H1 (cell line): ENCODE measurements around the gene CLDN4. TPM values are rescaled to one million over a fixed set of nuclear protein-coding genes. Genes with fewer than 3 reads are reported as not detected.

Source experiments
- CTCF ChIA-PET: fragments of 300-600 bp; sonication (Branson Sonifier 250); formaldehyde crosslinking; loops from one replicate; lab custom pipeline; 2021; ENCODE audit not compliant: partially characterized antibody; lab: Charles Lee
- POLR2A ChIA-PET: fragments of 300-600 bp; sonication (Branson Sonifier 250); formaldehyde crosslinking; loops from one replicate; lab custom pipeline; 2021; ENCODE audit warnings: inconsistent platforms; ENCODE audit not compliant: partially characterized antibody; lab: Charles Lee
- DNase-seq, 2 experiments: peaks; one replicate each; pipeline versions ENCODE4 v3.0.0 to v3.0.0-alpha.2; 2010 to 2022; ENCODE audit warnings: low spot score in 2 of 2, low read depth in 1 of 2, mixed read lengths in 1 of 2
- FAIRE-seq: peaks from 2 replicates; lab custom pipeline; 2011; peaks lifted over from hg19 to GRCh38; lab: Jason Lieb, UNC
- H2AFZ ChIP-seq: 2 replicates; pipeline ENCODE4 v1.8.1; 2012; ENCODE audit warnings: low read length, inconsistent platforms
- H2AK5ac ChIP-seq: 2 replicates; pipeline ENCODE4 v1.6.1; 2013; ENCODE audit warnings: low read depth, low read length
- H2BK120ac ChIP-seq: replicated peaks from 2 replicates; pipeline ENCODE3; 2013; ENCODE audit warnings: low read depth, low read length, inconsistent platforms
- H2BK12ac ChIP-seq: 2 replicates; pipeline ENCODE4 v1.6.1; 2013; ENCODE audit warnings: low read depth, low read length
- H2BK15ac ChIP-seq: 2 replicates; pipeline ENCODE4 v1.6.1; 2013; ENCODE audit warnings: low read length
- H2BK20ac ChIP-seq: 2 replicates; pipeline ENCODE4 v1.6.1; 2013; ENCODE audit warnings: low read length
- H2BK5ac ChIP-seq: 2 replicates; pipeline ENCODE4 v1.6.1; 2013; ENCODE audit warnings: low read depth, low read length
- H3K14ac ChIP-seq: 2 replicates; pipeline ENCODE4 v1.6.1; 2013; ENCODE audit warnings: inconsistent platforms; ENCODE audit not compliant: insufficient read length
- H3K18ac ChIP-seq: 2 replicates; pipeline ENCODE4 v1.6.1; 2013; ENCODE audit warnings: low read length; ENCODE audit errors: extremely low read depth
- H3K23ac ChIP-seq: 2 replicates; pipeline ENCODE4 v1.6.1; 2013; ENCODE audit warnings: inconsistent platforms; ENCODE audit not compliant: insufficient read length
- H3K23me2 ChIP-seq: 2 replicates; pipeline ENCODE4 v1.6.1; 2013; ENCODE audit warnings: low read depth, low read length
- H3K27ac ChIP-seq: 2 replicates; pipeline ENCODE4 v1.6.1; 2011; ENCODE audit warnings: low read depth, low read length, inconsistent platforms
- H3K27me3 ChIP-seq, 4 experiments: replicated peaks in 1 of 4; 1 replicate in 1 of 4; 2 replicates in 3 of 4; pipeline versions ENCODE4 v1.6.1 to v1.8.1; 2011 to 2013; ENCODE audit warnings: low read length in 3 of 4, mild to moderate bottlenecking in 3 of 4, inconsistent platforms in 2 of 4, mixed read lengths in 2 of 4, moderate library complexity in 1 of 4; ENCODE audit not compliant: control insufficient read depth in 3 of 4, insufficient read depth in 3 of 4; ENCODE audit errors: extremely low read depth in 1 of 4
- H3K36me3 ChIP-seq, 4 experiments: 2 replicates each; pipeline versions ENCODE4 v1.6.1 to v1.8.1; 2011 to 2013; ENCODE audit warnings: mild to moderate bottlenecking in 4 of 4, low read length in 3 of 4, moderate library complexity in 2 of 4, control low read depth in 1 of 4, inconsistent platforms in 1 of 4; ENCODE audit not compliant: insufficient read depth in 4 of 4, control insufficient read depth in 2 of 4
- H3K4ac ChIP-seq: replicated peaks from 2 replicates; pipeline ENCODE3; 2013; ENCODE audit warnings: low read length, low read depth, mixed read lengths, inconsistent platforms; ENCODE audit not compliant: insufficient read length
- H3K4me1 ChIP-seq, 4 experiments: replicated peaks in 1 of 4; 1 replicate in 1 of 4; 2 replicates in 3 of 4; pipeline versions ENCODE4 v1.6.1 to v1.8.1; 2011 to 2013; ENCODE audit warnings: low read length in 3 of 4, inconsistent platforms in 2 of 4, mixed read lengths in 1 of 4; ENCODE audit not compliant: insufficient read depth in 4 of 4, control insufficient read depth in 3 of 4
- H3K4me2 ChIP-seq, 2 experiments: 2 replicates each; pipeline versions ENCODE4 v1.6.1 to v1.8.1; 2011 to 2013; ENCODE audit warnings: low read depth in 2 of 2, low read length in 2 of 2, control low read depth in 1 of 2, inconsistent platforms in 1 of 2, mild to moderate bottlenecking in 1 of 2; ENCODE audit not compliant: insufficient read depth in 1 of 2
- H3K4me3 ChIP-seq, 4 experiments: fragments of 200-600, 300-600 bp in 1 of 4; sonication (generic), shearing (Covaris generic), sonication (Bioruptor Twin) in 1 of 4; 2 replicates each; pipeline versions ENCODE4 v1.5.1 to v1.8.1; 2011 to 2016; ENCODE audit warnings: low read length in 4 of 4, low read depth in 3 of 4, control low read depth in 2 of 4, inconsistent platforms in 2 of 4, mild to moderate bottlenecking in 2 of 4, mixed read lengths in 1 of 4, moderate library complexity in 1 of 4; ENCODE audit not compliant: insufficient read depth in 2 of 4; ENCODE audit errors: extremely low read depth in 1 of 4
- H3K56ac ChIP-seq: replicated peaks from 2 replicates; pipeline ENCODE3; 2013; ENCODE audit warnings: low read depth, mild to moderate bottlenecking, mixed read lengths, low read length, inconsistent platforms; ENCODE audit not compliant: insufficient read length
- H3K79me1 ChIP-seq: 2 replicates; pipeline ENCODE4 v1.6.1; 2013; ENCODE audit warnings: low read depth, low read length, control low read depth
- H3K79me2 ChIP-seq, 2 experiments: 2 replicates each; pipeline versions ENCODE4 v1.6.1 to v1.8.1; 2012 to 2013; ENCODE audit warnings: low read length in 2 of 2, mild to moderate bottlenecking in 2 of 2, inconsistent platforms in 1 of 2; ENCODE audit not compliant: insufficient read depth in 2 of 2, control insufficient read depth in 1 of 2
- H3K9ac ChIP-seq, 4 experiments: replicated peaks in 1 of 4; 1 replicate in 1 of 4; 2 replicates in 3 of 4; pipeline versions ENCODE4 v1.6.1 to v1.8.1; 2011 to 2013; ENCODE audit warnings: low read depth in 3 of 4, low read length in 3 of 4, control low read depth in 2 of 4, mild to moderate bottlenecking in 2 of 4, moderate library complexity in 2 of 4, inconsistent platforms in 1 of 4; ENCODE audit errors: extremely low read depth in 1 of 4
- H3K9me3 ChIP-seq, 2 experiments: 2 replicates each; pipeline versions ENCODE4 v1.6.1 to v1.8.1; 2012 to 2013; ENCODE audit warnings: mild to moderate bottlenecking in 2 of 2, moderate library complexity in 2 of 2, control low read depth in 1 of 2, inconsistent platforms in 1 of 2, low read depth in 1 of 2, low read length in 1 of 2, mixed read lengths in 1 of 2; ENCODE audit not compliant: insufficient read depth in 2 of 2
- H4K20me1 ChIP-seq, 2 experiments: replicated peaks in 1 of 2; 2 replicates each; pipeline versions ENCODE3 to v1.8.1; 2011 to 2013; ENCODE audit warnings: inconsistent platforms in 2 of 2, low read length in 2 of 2, mild to moderate bottlenecking in 1 of 2; ENCODE audit not compliant: insufficient read depth in 2 of 2, control insufficient read depth in 1 of 2
- H4K5ac ChIP-seq: 2 replicates; pipeline ENCODE4 v1.6.1; 2013; ENCODE audit warnings: low read length, low read depth, mixed read lengths, inconsistent platforms; ENCODE audit not compliant: insufficient read length
- H4K8ac ChIP-seq: 2 replicates; pipeline ENCODE4 v1.8.0; 2013; ENCODE audit warnings: mild to moderate bottlenecking, moderate library complexity, low read length, inconsistent platforms; ENCODE audit not compliant: insufficient read depth; ENCODE audit errors: extremely low read depth
- H4K91ac ChIP-seq: replicated peaks from 2 replicates; pipeline ENCODE3; 2013; ENCODE audit warnings: low read length, mixed read lengths, inconsistent platforms; ENCODE audit not compliant: insufficient read length
- EGR1 ChIP-seq: IDR thresholded peaks from 2 replicates; pipeline ENCODE4 v1.6.1; 2011; ENCODE audit warnings: low read depth, low read length, borderline replicate concordance
- FOSL1 ChIP-seq: IDR thresholded peaks from 2 replicates; pipeline ENCODE4 v1.6.1; 2011; ENCODE audit warnings: mild to moderate bottlenecking, low read depth, low read length, moderate library complexity; ENCODE audit not compliant: insufficient read depth
- GTF2F1 ChIP-seq: IDR thresholded peaks from 2 replicates; pipeline ENCODE4 v1.6.1; 2012; ENCODE audit warnings: low read depth, low read length, improper control_type of control experiment, borderline replicate concordance
- KDM5A ChIP-seq: fragments of 200-600 bp; IDR thresholded peaks from 2 replicates; pipeline ENCODE4 v1.7.1; 2012; ENCODE audit warnings: mild to moderate bottlenecking, low read length, inconsistent platforms, mixed read lengths
- POLR2A ChIP-seq, 2 experiments: IDR thresholded peaks; 1 replicate in 1 of 2; 2 replicates in 1 of 2; pipeline ENCODE4 v1.6.1; 2011; ENCODE audit warnings: low read depth in 2 of 2, low read length in 2 of 2, mild to moderate bottlenecking in 2 of 2; ENCODE audit errors: control extremely low read depth in 1 of 2
- POLR2AphosphoS5 ChIP-seq: IDR thresholded peaks from 2 replicates; pipeline ENCODE4 v1.6.1; 2011; ENCODE audit warnings: low read depth, low read length
- SP4 ChIP-seq: IDR thresholded peaks from 2 replicates; pipeline ENCODE4 v1.6.1; 2012; ENCODE audit warnings: low read length, inconsistent platforms
- WGBS, 2 experiments: shearing (Covaris generic) in 1 of 2; methylation state at CpG; one replicate each; pipeline versions ENCODE4 v1.1.6 to v1.1.7; 2013 to 2015; ENCODE audit warnings: low lambda C conversion rate in 2 of 2, mixed read lengths in 2 of 2, inconsistent platforms in 1 of 2, low coverage in 1 of 2, missing lambda C conversion rate in 1 of 2; ENCODE audit not compliant: insufficient replicate concordance in 2 of 2, insufficient coverage in 1 of 2, insufficient read length in 1 of 2; ENCODE audit errors: extremely low coverage in 1 of 2, missing lambda C conversion rate in 1 of 2; 5-methylcytosine and 5-hydroxymethylcytosine counted together
- polyA plus RNA-seq, 7 experiments: library from polyadenylated mRNA; depleted of rRNA in 3 of 7; stranded (reverse) in 5 of 7; unstranded in 2 of 7; fragments of >200 nt in 5 of 7; fragments of 200-250 nt in 2 of 7; gene quantifications; 1 replicate in 5 of 7; 2 replicates in 1 of 7; 4 replicates in 1 of 7; pipeline versions ENCODE4 v1.2.1 to v1.2.3, GENCODE V29; 2011 to 2013; ENCODE audit warnings: missing spikeins in 2 of 7, mixed read lengths in 2 of 7
- total RNA-seq: library from RNA; stranded (reverse); fragmentation: NEBNext Ultra II Directional; extraction: Animal tissue kit (Norgen Biotek cat#: 25700); gene quantifications from 2 replicates; pipeline ENCODE4 v1.2.1, GENCODE V29; 2021

Gene CLDN4
- total and polyA plus RNA-seq, 2 of the 8 experiments (the other 6 are each of a cell fraction or from before 2014, with no cell fraction given), result 28.0 to 69.3 TPM

GRCh38 chr7:73789051-73789450 lies 41.7 kb upstream of the CLDN4 start:
- no peak overlapping the region for H4K8ac ChIP-seq
- H4K5ac ChIP-seq, result no peak overlapping the region
- no peak overlapping the region for H2BK15ac ChIP-seq
- 95% methylated on average over 4 of the region's 4 CpGs; no CpG with 5 or more reads in 1 of the 2 experiments for WGBS, 2 experiments
- ChIA-PET POLR2A (no interaction called here), CTCF (interaction anchor here (0.7 kb wide), 1 partner anchor 22 kb away, joined by 3 read pairs; no protein-coding TSS in a partner anchor)
- H4K20me1 ChIP-seq, result no peaks in the 10 kb centered on the region
- no peak overlapping the region for H2BK20ac ChIP-seq
- no peak overlapping the region for H2AFZ ChIP-seq
- no peak overlapping the region for H4K91ac ChIP-seq
- no peak overlapping the region for H3K56ac ChIP-seq
- no peak overlapping the region for H3K4me3 ChIP-seq
- H3K4me2 ChIP-seq, result no peak overlapping the region
- no peak overlapping the region for H2BK12ac ChIP-seq
- H3K27ac ChIP-seq, result no peak overlapping the region
- H2BK120ac ChIP-seq, result no peak overlapping the region
- H2AK5ac ChIP-seq, result no peak overlapping the region
- no peak overlapping the region for H3K18ac ChIP-seq
- H3K79me1 ChIP-seq, result no peaks in the 10 kb centered on the region
- H3K9ac ChIP-seq, result no peak overlapping the region
- no peaks in the 10 kb centered on the region for H3K79me2 ChIP-seq
- DNase-seq (no peak), FAIRE-seq (no peak)
- no peaks in the 10 kb centered on the region for H3K36me3 ChIP-seq
- H3K23me2 ChIP-seq, result no peaks in the 10 kb centered on the region
- no peaks in the 10 kb centered on the region for H3K27me3 ChIP-seq
- H3K23ac ChIP-seq, result no peak overlapping the region
- no peak overlapping the region for H2BK5ac ChIP-seq
- peaks cover 0 to 4% of the 10 kb centered on the region in 2 experiments; a peak in 1 of 4 replicates for H3K9me3 ChIP-seq
- no peak overlapping the region for H3K14ac ChIP-seq
- H3K4me1 ChIP-seq, result peaks cover 0 to 2% (median 0%) of the 10 kb centered on the region in 4 experiments; a peak in 1 of 7 replicates
- no peak overlapping the region for H3K4ac ChIP-seq
- TF ChIP-seq POLR2A (IDR thresholded peaks at IDR 0.05; ENCODE audit: control extremely low read depth in 1 of 2, low read depth in 2 of 2, low read length in 2 of 2), result no peak
- TF ChIP-seq KDM5A, result no peak
- TF ChIP-seq FOSL1, result no peak
- TF ChIP-seq EGR1, result no peak
- no peak for TF ChIP-seq GTF2F1
- TF ChIP-seq SP4, result no peak
- TF ChIP-seq POLR2AphosphoS5, result no peak
